SKM-1 treated with dmso at 0.1 percent for 144 hours (cell line): ENCODE data around the gene DDN.

Experiments
- DNase-seq: peaks from one replicate; lab custom pipeline; 2025; ENCODE audit not compliant: unreplicated experiment; lab: John Stamatoyannopoulos, UW

Gene DDN

DNA sequence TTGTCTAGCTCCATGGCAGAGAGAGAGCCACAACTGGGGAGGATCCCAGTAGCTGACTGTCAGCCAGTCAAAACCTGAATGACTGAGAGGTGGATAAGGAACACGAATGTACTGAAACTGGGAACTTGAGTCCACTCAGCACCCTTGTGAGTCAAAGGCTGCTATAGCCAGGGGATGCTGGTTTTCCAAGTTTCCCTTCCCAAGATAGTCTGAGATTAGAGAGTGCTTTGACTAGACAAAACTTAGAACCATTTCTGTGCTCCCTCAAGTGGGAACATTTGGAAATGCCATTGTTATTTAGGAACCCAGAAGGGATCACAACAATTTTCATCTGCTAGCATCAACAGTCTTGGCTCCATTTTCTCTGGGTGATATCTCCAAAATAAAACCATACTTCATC is 15.4 kb upstream of the DDN start:
- no peak for DNase-seq

- DNase-seq, result no peak
Observed at GRCh38 chr12:49013428-49013827, 14.3 kb upstream of the DDN start.

GRCh38 chr12:49012739-49013138 is 13.6 kb upstream of the DDN start:
- no peak for DNase-seq

- DNase-seq, result no peak
Observed at GRCh38 chr12:49010092-49010668, 11.0 kb upstream of the DDN start.

DNA sequence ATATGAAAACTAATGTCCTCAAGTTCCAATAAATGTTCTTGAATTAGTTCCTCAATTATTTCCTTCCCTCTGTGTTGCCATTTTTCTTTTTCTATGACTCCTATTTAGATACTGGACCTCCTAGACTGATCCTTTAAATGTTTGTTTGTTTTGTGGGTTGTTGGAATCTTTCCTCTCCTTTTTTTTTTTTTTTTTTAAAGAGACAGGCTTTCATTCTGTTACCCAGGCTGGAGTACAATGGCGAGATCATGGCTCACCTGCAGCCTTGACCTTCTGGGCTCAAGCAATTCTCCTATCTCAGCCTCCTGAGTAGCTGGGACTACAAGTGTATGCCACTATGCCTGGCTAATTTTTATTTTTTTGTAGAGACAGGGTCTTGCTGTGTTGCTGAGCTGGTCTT is 9.8 kb upstream of the DDN start:
- DNase-seq, result no peak

DNA sequence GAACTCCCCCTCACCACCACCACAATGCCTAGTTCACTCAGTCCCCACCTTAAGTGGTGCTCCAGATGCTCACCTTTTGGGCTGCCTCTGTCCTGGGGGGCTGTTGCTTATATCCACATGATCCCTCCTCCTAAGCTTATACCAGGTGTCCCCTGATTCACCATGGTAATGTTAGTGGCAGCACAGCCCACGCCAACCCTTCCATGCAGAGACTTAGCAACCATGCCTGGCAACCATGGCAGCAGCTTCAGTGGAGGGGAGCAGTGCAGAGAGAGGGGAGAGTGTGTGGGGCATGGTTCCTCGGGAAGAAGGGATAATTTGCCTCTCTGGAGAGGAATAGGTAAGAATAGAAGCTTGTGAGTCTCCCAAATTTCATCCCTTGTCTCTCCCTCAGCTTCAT is 1.2 kb upstream of the DDN start:
- no peak for DNase-seq

- DNase-seq, result no peak
Observed at GRCh38 chr12:48998497-48999353, 450 bp downstream of the DDN start.

DNA sequence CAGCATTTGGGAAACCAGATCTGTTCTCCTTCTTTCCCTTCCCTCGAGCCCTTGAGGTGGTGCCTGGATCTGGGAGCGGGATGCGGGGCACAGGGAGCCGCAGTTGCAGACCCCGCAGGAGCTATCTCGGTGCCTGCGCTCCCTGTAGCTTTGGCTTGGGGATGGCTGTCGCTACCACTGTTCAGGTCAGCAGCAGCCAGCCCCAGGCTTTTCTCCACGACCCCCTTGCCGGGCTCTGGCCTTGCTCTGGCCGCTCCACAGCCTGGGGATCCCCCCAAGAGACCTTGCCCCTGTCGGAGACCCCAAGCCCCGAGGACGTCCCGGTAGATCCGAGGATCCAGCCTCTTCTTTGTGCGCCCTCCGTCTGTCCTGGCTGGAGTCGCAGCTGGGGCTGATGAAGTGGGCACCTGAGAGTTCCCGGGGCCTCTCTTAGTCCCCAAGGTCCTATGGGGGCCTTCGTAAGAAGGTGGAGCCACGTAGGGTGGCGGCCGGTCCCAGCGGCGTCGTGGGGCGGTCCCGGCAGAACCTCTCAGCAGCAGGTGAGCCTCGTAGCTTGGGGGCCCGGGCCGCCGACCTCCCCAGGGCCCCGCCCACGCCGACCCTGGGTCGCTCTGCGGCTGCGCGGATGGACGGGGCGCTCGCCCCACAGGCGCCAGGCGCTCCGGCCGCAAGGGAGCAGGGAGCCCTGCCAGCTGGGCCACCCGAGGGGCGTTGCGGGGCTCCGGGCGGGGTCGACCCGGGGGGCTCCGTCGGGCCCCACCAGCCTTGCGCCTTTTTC is 1.3 kb downstream of the DDN start:
- no peak for DNase-seq

- DNase-seq, result no peak
Observed at GRCh38 chr12:48996794-48997718, 2.1 kb downstream of the DDN start.

GRCh38 chr12:48995086-48995879 is 3.9 kb downstream of the DDN start:
- DNase-seq, result no peak

DNA sequence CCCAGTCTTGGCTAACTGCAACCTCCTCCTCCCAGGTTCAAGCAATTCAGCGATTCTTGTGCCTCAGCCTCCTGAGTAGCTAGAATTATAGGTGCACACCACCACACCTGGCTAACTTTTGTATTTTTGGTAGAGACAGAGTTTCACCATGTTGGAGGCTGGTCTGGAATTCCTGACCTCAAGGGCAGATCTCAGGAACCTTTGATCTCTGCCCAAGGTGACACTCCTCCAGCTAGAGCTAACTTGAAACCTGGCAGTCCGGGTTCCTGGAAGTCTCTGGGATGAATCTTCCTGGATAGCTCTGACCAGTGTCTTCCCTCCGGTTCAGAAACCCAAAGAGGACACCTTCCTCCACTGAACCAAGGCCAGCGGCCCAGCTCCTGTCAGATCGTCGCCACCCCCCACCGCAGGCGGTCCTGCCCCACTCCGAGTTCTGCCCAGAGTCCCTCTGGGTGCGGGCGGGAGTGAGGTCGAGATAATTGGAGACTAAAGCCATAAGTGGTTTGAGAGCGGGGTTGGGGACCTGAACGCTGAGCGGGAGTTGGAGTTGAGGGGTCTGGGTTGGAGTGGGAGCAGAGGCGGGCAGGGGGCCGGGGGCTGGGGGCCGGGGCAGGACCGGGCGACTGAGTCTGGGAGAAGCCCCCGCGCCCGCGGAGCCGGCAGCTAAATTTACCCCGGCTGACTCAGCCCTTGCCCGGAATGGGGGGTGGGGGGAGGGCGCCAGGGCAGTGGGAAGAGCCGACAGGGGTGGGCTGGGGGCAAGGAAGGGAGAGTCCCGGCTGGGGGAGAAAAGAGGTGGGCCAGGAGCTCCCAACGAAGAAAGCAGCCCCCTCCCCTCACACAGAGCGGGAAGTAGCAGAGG is 4.7 kb downstream of the DDN start:
- no peak for DNase-seq

DNA sequence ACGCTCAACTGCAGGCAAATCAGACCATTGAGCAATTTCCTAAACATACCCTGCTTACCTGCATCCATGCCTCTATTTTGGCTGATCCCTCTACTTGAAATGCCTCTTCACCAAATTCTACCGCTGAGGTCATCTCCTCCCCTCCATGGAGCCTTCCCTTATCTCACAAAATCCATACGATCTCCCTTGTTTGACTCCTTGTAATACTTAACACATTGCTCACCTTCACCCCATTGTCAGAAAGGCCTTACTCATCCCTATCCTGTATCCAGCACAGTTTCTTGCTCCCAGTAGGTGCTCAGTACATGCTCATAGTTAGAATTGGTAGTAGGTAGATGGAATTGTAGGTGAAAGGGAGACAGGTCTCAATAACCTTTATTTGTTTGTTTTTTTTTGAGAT is 5.4 kb downstream of the DDN start:
- no peak for DNase-seq

DNA sequence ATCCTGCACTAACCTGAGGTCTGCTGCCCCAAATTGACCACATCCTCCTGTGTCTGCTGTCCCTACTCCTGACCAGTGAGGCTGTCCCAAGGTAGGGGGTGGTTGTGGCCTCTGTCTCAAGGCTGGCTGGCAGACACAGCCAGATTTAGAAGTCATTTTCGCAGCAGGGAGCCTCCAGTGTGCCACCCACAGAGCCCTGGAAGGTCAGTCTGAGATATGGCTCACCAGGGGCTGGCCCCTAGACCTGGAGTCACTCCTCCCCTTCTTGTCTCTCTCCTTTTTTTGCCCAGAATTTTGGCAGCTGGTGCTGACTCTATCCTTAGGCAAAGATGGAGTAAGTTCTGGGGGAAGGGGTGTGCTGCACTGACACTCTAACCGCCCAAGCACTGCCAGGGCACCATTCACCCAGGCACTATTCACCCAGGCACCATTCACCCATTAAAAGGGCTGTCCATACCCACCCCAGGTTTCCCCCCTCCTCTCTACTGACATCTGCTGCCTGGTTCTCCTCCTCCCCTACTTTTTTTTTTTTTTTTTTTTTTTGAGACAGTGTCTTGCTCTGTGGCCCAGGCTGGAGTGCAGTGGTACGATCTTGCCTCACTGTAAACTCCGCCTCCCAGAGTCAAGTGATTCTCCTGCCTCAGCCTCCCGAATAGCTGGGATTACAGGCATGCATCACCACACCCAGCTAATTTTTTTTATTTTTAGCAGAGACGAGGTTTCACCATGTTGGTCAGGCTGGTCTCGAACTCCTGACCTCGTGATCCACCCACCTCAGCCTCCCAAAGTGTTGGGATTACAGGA is 7.7 kb downstream of the DDN start:
- no peak for DNase-seq

DNA sequence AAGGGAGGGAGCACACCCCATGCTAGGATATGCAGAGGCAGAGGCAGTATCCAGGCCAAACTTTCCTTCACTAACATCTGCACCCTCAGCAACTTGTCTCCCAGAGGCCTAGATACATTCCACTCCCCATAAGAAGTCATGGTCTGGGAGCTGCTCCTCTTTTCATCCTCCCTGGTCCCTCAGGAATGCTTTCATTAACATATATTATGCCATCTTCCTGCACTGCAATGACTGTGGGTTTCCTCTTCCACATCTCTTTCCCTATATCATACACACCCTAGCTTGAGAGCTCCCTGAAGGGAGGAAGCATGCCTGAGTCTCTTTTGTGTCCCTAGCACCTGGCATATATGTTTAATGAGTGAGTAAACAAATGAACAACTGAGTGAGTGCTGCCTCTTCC is 8.6 kb downstream of the DDN start:
- no peak for DNase-seq

DNA sequence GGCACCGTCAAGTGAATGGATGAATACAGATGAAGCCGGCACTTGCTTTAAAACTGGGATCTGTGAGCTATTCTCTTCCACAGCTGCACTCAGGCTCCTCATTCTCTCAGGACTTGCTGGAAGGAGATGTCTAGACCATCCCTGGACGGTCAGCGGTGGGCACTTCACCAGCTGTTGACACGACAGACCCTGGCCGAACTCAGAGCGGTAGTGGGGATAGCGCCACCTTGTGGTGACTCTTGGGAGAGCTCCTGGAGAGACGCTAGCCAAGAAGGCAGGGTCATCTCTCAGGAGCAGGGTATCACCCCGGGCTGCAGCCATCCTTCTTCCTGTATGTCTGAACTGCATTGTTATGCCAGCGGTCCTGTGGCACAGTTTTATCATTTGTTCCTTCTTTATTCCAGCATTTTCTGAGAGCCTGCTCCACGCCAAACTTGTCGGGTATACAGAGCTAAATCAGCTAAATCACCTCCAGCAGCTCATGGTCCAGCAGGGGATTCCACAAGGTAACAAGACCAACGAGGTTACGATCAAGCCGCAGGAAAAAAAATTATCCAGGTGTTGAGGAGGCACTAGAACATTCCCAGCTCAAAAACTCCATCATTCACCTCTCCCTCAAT is 11.0 kb downstream of the DDN start:
- peak; percentile 12 for DNase-seq

DNA sequence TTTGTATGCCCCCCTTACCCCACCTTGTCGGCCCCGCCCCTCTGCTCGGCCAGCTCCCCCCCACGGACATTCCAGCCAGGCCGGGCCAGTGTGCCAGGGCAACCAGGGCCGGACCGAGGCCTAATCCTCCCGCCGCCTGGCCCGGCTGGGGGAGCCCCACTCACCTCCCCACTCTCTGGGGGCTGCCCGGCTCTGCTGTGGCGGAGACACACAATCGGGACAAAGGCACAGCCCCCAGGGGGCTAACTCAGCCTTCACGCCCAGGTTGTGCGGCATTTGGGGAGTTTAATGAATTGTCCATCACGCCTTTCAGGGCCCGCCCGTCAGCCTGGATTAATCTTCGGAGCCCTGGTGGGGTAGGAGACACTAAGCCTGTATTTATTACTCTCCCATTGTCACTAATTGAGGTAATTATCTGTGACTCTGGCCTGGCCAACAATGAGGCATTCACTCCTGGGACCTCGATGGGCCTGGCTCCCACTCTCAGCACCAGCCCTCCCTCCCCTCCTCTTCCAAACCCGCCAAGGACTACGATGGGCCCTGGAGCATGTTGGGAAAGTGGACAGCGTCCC is 12.4 kb downstream of the DDN start:
- no peak for DNase-seq

DNA sequence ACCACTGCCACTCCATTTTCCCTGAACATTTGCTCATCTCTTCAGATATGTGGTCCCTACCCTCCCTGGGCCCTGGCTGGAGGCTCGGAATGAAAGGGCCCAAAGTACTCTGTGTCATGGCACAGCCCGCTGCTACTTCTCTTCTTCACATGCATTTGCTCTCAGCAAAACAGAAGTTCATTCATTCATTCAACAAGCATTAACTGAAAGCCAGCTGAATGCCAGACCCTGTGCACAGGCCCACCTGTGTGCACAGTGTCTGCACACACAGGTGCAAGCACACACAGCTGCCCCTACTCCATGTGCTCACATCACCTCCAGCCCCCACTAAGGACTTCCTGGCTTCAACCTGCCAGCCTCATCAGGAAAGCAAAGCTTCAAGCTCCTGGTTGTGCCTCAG is 13.3 kb downstream of the DDN start:
- DNase-seq, result no peak

DNA sequence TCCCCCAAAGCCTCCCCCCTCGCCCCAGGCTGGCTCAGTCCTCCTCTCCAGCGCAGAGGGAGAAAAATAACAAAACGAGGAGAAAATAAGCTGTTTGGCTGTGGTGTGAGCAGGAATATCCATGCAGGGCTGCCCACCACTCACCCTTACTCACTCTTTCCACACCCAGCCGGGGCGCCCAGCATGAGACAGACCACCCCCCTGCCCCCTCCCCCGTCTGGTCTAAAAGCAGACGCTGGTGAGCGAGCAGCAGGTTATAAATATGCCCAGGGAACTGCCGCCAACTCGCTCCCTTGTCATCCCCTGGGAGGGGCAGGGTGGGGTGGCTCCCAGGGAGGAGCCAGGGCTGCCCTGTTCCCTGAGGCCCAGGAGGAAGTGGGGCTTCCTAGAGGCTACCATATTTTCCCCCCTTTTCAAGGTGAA is 13.7 kb downstream of the DDN start:
- DNase-seq, result no peak
